Upper lobe of left lung (tissue), 4 donors: ENCODE data around the gene PRKAG2.

Experiments used
- CTCF ChIP-seq, 6 experiments: fragments of 450-650 bp in 4 of 6; fragments of 200-600 bp in 2 of 6; sonication (generic) in 2 of 6; IDR thresholded peaks; one replicate each; pipeline ENCODE4 v1.5.1; 2016 to 2019; ENCODE audit warnings: antibody characterized with exemption in 6 of 6
- POLR2A ChIP-seq, 4 donors: fragments of 450-650 bp; IDR thresholded peaks; one replicate each; pipeline ENCODE4 v1.5.1; 2016 to 2017; ENCODE audit warnings: antibody characterized with exemption in 4 of 4, mild to moderate bottlenecking in 2 of 4
- POLR2AphosphoS5 ChIP-seq, 2 donors: sonication (generic); formaldehyde crosslinking; IDR thresholded peaks; one replicate each; pipeline ENCODE4 v1.5.1; 2017; ENCODE audit warnings: antibody characterized with exemption in 2 of 2

DNA sequence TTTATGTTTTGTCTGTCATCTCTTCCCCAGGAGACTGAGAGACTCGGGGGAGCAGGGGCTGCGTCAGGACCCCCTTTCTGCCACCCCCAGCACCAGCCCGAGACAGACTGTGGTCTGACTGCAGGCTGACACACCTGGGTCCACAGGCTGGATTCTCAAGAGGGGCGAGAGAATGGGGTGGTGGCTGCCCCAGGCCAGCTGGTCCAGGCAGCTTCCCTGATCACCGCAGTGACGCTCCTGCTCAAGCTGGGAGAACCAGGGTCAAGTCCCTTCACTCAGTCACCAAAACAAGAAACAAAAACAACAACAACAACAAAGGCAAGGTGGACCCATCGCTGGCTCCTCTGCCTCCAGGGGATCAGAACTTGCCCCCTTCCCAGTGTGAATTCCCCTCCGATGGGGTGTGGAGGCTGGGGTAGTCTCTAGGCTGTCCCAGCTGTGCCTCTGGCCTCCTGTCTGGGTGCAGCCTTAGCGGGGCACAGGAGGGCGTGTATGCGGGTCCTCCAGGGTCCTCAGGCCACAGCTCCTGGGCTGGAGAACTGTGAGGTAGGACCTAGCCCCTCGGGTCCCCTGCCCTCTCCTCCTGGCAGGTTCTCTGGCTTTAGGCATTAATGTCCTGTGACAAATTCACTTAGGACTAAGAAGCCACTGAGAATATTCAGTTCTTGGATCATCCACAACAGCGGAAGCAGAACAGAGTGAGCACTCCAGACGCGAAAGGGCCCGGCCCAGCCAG, 40.6 kb downstream of the PRKAG2 start:
- TF ChIP-seq CTCF (IDR thresholded peaks at IDR 0.05) = no peak
- no peak for TF ChIP-seq POLR2AphosphoS5 (IDR thresholded peaks at IDR 0.05)
- TF ChIP-seq POLR2A (IDR thresholded peaks at IDR 0.05) = no peak
